HEK293 (cell line): Measurements from ENCODE around the gene TSC22D1.

Experiments
- ATF2 ChIP-seq: fragments of 450-650 bp; formaldehyde crosslinking; IDR thresholded peaks from 2 replicates; pipeline ENCODE4 v1.5.1; 2016; ENCODE audit warnings: missing biosample characterization, missing genetic modification characterization, low read depth
- HOXD13 ChIP-seq: sonication (generic); formaldehyde crosslinking; IDR thresholded peaks from 2 replicates; pipeline ENCODE4 v1.8.0; 2022; ENCODE audit warnings: missing genetic modification reagents, borderline replicate concordance
- KLF1 ChIP-seq: fragments of 450-650 bp; formaldehyde crosslinking; IDR thresholded peaks from 2 replicates; pipeline ENCODE4 v1.5.1; 2016; ENCODE audit warnings: missing biosample characterization, missing genetic modification characterization
- MEIS1 ChIP-seq: sonication (generic); formaldehyde crosslinking; IDR thresholded peaks from 2 replicates; pipeline ENCODE4 v1.8.1; 2022; ENCODE audit warnings: missing genetic modification reagents, mild to moderate bottlenecking, borderline replicate concordance
- SP3 ChIP-seq: fragments of 450-650 bp; formaldehyde crosslinking; IDR thresholded peaks from 2 replicates; pipeline ENCODE4 v1.5.1; 2016; ENCODE audit warnings: missing biosample characterization, missing genetic modification characterization
- ZBTB1 ChIP-seq: fragments of 450-650 bp; formaldehyde crosslinking; IDR thresholded peaks from 2 replicates; pipeline ENCODE4 v1.5.1; 2016; ENCODE audit warnings: missing biosample characterization, missing genetic modification characterization
- ZBTB17 ChIP-seq: fragments of 450-650 bp; formaldehyde crosslinking; IDR thresholded peaks from 2 replicates; pipeline ENCODE4 v1.5.1; 2016; ENCODE audit warnings: missing biosample characterization, missing genetic modification characterization
- ZBTB21 ChIP-seq: fragments of 450-650 bp; formaldehyde crosslinking; IDR thresholded peaks from 2 replicates; pipeline ENCODE4 v1.5.1; 2017; ENCODE audit warnings: missing biosample characterization, missing genetic modification characterization
- ZBTB8A ChIP-seq: fragments of 450-650 bp; formaldehyde crosslinking; IDR thresholded peaks from 2 replicates; pipeline ENCODE4 v1.5.1; 2016; ENCODE audit warnings: missing biosample characterization, missing genetic modification characterization
- ZNF16 ChIP-seq: fragments of 450-650 bp; formaldehyde crosslinking; IDR thresholded peaks from 2 replicates; pipeline ENCODE4 v1.5.1; 2016; ENCODE audit warnings: low read depth, missing biosample characterization, missing genetic modification characterization
- ZNF214 ChIP-seq: fragments of 450-650 bp; formaldehyde crosslinking; IDR thresholded peaks from 2 replicates; pipeline ENCODE4 v1.5.1; 2017; ENCODE audit warnings: missing biosample characterization, mild to moderate bottlenecking, missing genetic modification characterization, borderline replicate concordance
- ZNF221 ChIP-seq: fragments of 450-650 bp; formaldehyde crosslinking; IDR thresholded peaks from 2 replicates; pipeline ENCODE4 v1.5.1; 2017; ENCODE audit warnings: missing biosample characterization, missing genetic modification characterization, borderline replicate concordance
- ZNF426 ChIP-seq: fragments of 450-650 bp; formaldehyde crosslinking; IDR thresholded peaks from 2 replicates; pipeline ENCODE4 v1.5.1; 2017; ENCODE audit warnings: missing biosample characterization, missing genetic modification characterization, mild to moderate bottlenecking, inconsistent platforms, moderate library complexity
- ZNF48 ChIP-seq: fragments of 450-650 bp; formaldehyde crosslinking; IDR thresholded peaks from 2 replicates; pipeline ENCODE4 v1.5.1; 2016; ENCODE audit warnings: missing biosample characterization, missing genetic modification characterization
- ZNF521 ChIP-seq: fragments of 450-650 bp; formaldehyde crosslinking; IDR thresholded peaks from 2 replicates; pipeline ENCODE4 v1.5.1; 2017; ENCODE audit warnings: missing biosample characterization, mild to moderate bottlenecking, missing genetic modification characterization
- ZNF558 ChIP-seq: fragments of 450-650 bp; formaldehyde crosslinking; IDR thresholded peaks from 2 replicates; pipeline ENCODE4 v1.5.1; 2016; ENCODE audit warnings: missing biosample characterization, missing genetic modification characterization
- ZNF561 ChIP-seq: fragments of 450-650 bp; IDR thresholded peaks from 2 replicates; pipeline ENCODE4 v1.5.1; 2018; ENCODE audit warnings: missing biosample characterization, missing genetic modification characterization, borderline replicate concordance
- ZNF585B ChIP-seq: fragments of 450-650 bp; formaldehyde crosslinking; IDR thresholded peaks from 2 replicates; pipeline ENCODE4 v1.5.1; 2016; ENCODE audit warnings: missing biosample characterization, missing genetic modification characterization
- ZNF639 ChIP-seq: fragments of 450-650 bp; formaldehyde crosslinking; IDR thresholded peaks from 2 replicates; pipeline ENCODE4 v1.5.1; 2016; ENCODE audit warnings: missing biosample characterization, missing genetic modification characterization
- ZNF837 ChIP-seq: fragments of 450-650 bp; formaldehyde crosslinking; IDR thresholded peaks from 2 replicates; pipeline ENCODE4 v1.5.1; 2016; ENCODE audit warnings: missing biosample characterization, missing genetic modification characterization
- ZSCAN16 ChIP-seq: fragments of 450-650 bp; formaldehyde crosslinking; IDR thresholded peaks from 2 replicates; pipeline ENCODE4 v1.5.1; 2016; ENCODE audit warnings: missing biosample characterization, missing genetic modification characterization
- ZXDB ChIP-seq: fragments of 450-650 bp; formaldehyde crosslinking; IDR thresholded peaks from 2 replicates; pipeline ENCODE4 v1.5.1; 2016; ENCODE audit warnings: missing biosample characterization, missing genetic modification characterization
- TF ChIP-seq, protein P1 (sequence below): fragments of 450-650 bp; formaldehyde crosslinking; IDR thresholded peaks from 2 replicates; pipeline ENCODE4 v1.5.1; 2016; ENCODE audit warnings: missing biosample characterization, missing genetic modification characterization, borderline replicate concordance
- TF ChIP-seq, protein P2 (sequence below): fragments of 450-650 bp; formaldehyde crosslinking; IDR thresholded peaks from 2 replicates; pipeline ENCODE4 v1.5.1; 2016; ENCODE audit warnings: missing biosample characterization, missing genetic modification characterization
- TF ChIP-seq, protein P3 (sequence below): fragments of 450-650 bp; formaldehyde crosslinking; IDR thresholded peaks from 2 replicates; pipeline ENCODE4 v1.5.1; 2017; ENCODE audit warnings: missing biosample characterization, missing genetic modification characterization

The TSC22D1 gene

GRCh38 chr13:44577236-44578066 lies 1.3 kb upstream of the TSC22D1 start (continued):
- TF ChIP-seq, protein P1, sequence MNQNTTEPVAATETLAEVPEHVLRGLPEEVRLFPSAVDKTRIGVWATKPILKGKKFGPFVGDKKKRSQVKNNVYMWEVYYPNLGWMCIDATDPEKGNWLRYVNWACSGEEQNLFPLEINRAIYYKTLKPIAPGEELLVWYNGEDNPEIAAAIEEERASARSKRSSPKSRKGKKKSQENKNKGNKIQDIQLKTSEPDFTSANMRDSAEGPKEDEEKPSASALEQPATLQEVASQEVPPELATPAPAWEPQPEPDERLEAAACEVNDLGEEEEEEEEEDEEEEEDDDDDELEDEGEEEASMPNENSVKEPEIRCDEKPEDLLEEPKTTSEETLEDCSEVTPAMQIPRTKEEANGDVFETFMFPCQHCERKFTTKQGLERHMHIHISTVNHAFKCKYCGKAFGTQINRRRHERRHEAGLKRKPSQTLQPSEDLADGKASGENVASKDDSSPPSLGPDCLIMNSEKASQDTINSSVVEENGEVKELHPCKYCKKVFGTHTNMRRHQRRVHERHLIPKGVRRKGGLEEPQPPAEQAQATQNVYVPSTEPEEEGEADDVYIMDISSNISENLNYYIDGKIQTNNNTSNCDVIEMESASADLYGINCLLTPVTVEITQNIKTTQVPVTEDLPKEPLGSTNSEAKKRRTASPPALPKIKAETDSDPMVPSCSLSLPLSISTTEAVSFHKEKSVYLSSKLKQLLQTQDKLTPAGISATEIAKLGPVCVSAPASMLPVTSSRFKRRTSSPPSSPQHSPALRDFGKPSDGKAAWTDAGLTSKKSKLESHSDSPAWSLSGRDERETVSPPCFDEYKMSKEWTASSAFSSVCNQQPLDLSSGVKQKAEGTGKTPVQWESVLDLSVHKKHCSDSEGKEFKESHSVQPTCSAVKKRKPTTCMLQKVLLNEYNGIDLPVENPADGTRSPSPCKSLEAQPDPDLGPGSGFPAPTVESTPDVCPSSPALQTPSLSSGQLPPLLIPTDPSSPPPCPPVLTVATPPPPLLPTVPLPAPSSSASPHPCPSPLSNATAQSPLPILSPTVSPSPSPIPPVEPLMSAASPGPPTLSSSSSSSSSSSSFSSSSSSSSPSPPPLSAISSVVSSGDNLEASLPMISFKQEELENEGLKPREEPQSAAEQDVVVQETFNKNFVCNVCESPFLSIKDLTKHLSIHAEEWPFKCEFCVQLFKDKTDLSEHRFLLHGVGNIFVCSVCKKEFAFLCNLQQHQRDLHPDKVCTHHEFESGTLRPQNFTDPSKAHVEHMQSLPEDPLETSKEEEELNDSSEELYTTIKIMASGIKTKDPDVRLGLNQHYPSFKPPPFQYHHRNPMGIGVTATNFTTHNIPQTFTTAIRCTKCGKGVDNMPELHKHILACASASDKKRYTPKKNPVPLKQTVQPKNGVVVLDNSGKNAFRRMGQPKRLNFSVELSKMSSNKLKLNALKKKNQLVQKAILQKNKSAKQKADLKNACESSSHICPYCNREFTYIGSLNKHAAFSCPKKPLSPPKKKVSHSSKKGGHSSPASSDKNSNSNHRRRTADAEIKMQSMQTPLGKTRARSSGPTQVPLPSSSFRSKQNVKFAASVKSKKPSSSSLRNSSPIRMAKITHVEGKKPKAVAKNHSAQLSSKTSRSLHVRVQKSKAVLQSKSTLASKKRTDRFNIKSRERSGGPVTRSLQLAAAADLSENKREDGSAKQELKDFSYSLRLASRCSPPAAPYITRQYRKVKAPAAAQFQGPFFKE (tag by site-specific recombination), result no peak
- TF ChIP-seq ZNF558 (tag by site-specific recombination) (no peak), KLF1 (tag by site-specific recombination) (peak; percentile 39), MEIS1 (no peak), ZNF585B (tag by site-specific recombination) (no peak), ZXDB (tag by site-specific recombination) (peak; percentile 42), ZNF426 (tag by site-specific recombination) (no peak), ATF2 (tag by site-specific recombination) (no peak), ZSCAN16 (tag by site-specific recombination) (no peak), ZBTB17 (no peak; the same call in 1 of the 2 replicates), ZNF221 (tag by site-specific recombination) (no peak), ZNF561 (tag by site-specific recombination) (peak; percentile 89; the same call in 1 of the 2 replicates), ZNF16 (no peak), ZNF639 (tag by site-specific recombination) (no peak), SP3 (peak; percentile 68), ZNF48 (no peak), ZBTB21 (tag by site-specific recombination) (0 out of 2 replicates have a peak, but pooled peaks have one; percentile 28), HOXD13 (no peak), ZNF521 (tag by site-specific recombination) (no peak), ZNF214 (tag by site-specific recombination) (no peak), ZBTB1 (tag by site-specific recombination) (peak; percentile 71; the same call in 1 of the 2 replicates), ZNF837 (tag by site-specific recombination) (no peak), ZBTB8A (peak; percentile 86)
- TF ChIP-seq, protein P2, sequence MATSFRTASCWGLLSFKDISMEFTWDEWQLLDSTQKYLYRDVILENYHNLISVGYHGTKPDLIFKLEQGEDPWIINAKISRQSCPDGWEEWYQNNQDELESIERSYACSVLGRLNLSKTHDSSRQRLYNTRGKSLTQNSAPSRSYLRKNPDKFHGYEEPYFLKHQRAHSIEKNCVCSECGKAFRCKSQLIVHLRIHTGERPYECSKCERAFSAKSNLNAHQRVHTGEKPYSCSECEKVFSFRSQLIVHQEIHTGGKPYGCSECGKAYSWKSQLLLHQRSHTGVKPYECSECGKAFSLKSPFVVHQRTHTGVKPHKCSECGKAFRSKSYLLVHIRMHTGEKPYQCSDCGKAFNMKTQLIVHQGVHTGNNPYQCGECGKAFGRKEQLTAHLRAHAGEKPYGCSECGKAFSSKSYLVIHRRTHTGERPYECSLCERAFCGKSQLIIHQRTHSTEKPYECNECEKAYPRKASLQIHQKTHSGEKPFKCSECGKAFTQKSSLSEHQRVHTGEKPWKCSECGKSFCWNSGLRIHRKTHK, result no peak
- TF ChIP-seq, protein P3, sequence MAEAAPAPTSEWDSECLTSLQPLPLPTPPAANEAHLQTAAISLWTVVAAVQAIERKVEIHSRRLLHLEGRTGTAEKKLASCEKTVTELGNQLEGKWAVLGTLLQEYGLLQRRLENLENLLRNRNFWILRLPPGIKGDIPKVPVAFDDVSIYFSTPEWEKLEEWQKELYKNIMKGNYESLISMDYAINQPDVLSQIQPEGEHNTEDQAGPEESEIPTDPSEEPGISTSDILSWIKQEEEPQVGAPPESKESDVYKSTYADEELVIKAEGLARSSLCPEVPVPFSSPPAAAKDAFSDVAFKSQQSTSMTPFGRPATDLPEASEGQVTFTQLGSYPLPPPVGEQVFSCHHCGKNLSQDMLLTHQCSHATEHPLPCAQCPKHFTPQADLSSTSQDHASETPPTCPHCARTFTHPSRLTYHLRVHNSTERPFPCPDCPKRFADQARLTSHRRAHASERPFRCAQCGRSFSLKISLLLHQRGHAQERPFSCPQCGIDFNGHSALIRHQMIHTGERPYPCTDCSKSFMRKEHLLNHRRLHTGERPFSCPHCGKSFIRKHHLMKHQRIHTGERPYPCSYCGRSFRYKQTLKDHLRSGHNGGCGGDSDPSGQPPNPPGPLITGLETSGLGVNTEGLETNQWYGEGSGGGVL (tag by site-specific recombination), result peak; percentile 94
